HTR-8/SVneo (cell line): ENCODE data around the gene SWT1.
"Not testable (repeated sequence)": the region's sequence is repeated elsewhere in the genome, so short reads cannot be mapped to it uniquely, and the experiment has no call there.

Source experiments
- DNase-seq: peaks from one replicate; pipeline ENCODE4 v3.0.0; 2011; ENCODE audit warnings: low spot score, mixed read lengths; ENCODE audit not compliant: insufficient read length
- FAIRE-seq: peaks from 2 replicates; lab custom pipeline; 2011; peaks lifted over from hg19 to GRCh38; lab: Jason Lieb, UNC

SWT1 gene

DNA sequence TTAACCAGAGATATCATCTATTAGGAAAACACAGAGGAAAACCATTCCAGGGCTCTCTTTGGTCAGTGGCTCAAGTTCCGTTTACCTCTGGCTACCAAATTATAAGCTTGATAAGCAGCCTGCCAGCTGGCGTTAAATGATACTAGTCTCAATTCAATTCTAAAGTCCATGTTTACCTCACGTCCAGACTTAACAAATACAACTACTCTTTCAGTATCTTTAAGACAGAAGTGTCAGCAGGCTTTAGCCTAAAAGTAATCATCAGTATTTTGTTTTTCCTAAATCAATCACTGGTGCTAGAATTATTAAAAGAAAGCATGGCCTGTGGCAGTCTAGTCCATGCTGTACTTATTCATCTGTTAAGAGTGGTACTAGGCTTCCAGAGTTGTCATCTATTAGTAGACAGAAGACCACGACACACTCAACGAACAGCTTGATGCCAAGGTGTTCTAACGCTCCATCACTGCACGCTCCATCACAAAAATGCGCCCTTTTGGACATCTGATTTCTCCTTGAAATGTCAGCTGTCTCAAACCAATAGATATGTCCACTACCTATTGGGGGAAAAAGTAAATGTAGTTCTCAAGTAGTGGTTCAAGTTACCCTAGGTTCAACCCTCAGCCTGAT lies 158.6 kb downstream of the SWT1 start:
- no peak for FAIRE-seq
- DNase-seq: no peak

DNA sequence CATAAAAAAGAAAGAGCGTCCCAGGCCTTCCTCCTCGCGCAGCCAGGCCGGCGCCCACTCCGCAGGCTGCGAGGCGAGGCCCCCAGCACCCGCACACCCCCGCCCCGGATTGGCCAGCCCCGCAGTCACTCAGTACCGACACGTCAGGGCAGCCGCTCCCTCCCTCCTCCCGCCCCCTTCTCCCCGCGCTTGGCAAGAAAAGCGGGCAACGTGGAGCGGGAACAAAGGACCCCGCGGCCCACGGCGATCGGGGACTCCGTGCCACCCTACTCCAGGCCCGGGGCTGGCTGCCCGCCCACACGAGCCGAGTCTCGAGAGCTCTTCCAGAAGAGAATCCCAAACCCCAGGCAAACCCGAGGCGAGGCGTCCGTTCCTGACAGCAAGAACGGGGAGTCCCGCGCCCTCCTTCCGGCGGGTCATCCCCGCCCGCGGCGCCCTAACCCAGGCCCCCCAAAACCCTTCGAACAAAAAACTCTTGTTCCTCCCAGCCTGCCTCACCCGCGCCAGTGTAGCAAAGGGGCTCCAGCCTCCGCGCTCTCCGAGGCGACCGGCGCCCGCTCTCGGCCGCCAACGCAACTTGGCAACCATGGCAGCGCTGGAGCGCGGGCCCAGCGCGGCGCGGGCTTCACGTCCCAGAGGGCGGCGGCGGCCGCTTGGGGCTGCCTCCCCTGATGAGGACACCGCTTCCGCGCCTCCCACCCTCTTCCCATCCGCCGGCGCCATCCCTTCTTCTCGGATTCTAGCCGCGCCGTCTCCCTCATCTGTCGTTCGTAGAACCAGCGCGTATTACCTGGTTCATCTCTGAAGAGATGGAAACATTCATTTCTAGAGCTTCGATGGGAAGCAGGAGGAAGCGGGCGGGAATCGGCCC lies 159.4 kb downstream of the SWT1 start:
- peak; percentile 20 for FAIRE-seq
- DNase-seq: peak; percentile 84

DNA sequence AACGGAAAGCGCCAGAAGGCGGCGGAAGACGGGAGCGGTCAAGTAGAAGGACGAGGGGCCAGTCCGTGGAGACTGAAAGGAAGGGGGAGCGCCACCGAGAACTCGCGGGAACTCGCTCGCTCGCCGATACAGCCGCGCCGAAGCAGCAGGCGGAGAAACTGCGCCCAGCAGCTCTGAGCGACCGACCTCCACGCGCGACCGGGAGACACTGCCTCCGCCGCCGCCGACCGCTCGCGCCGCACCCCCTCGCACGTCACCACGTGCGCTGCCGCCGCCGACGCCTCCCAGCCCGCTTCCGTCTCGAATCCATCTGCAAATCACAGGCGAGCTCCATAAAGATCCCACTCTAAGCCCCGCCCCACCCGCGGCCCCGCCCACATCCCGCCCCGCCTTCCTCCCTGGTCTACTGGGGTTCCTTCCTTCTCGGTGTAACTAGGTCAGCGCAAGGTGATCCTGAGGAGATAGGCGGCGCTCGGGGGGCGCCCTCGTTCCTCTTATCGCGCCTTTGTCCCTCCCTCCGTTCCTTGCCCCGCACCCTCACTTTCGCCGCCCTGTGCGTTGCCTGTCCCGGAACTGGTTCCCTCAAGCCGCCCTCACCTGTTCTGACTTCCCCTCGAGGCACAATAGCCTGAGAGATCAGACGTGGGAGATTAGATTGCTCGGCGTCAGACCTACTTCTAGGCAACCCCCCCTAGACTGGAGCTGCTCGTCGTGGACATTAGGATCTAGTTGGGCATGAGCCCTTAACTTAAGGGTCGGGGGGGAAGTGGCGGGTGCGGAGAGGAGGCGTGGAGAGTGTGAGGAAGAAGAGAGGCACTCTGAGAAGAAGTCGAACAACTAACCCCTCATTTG lies 160.3 kb downstream of the SWT1 start, which contains the start of gene IVNS1ABP:
TSS of gene IVNS1ABP (minus strand) at position 210 of the 852 bp plus-strand sequence. CDS start 7,750 bp downstream, outside the sequence.
- DNase-seq: peak; percentile 97
- FAIRE-seq: peak; percentile 62

DNA sequence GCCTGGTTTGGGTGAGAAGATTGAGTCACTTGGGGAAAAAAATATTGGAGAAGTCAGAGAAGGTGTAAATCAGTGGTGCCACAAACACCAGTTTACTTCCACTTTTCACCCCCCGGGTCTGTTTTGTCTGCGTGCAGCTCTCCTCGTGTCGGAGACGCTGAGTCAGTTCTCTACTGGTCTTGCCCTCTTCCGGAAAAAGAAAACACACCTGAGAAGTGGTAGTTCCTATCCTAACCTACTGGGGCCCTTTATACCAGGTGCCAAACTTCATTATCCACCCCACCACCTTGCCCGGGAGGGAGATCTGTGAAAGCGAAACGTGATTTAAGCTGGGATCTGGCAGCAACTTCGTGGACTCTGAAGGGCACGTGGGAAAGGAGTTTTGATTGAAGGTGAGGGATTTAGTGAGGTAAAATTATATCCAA lies 160.9 kb downstream of the SWT1 start:
- FAIRE-seq (no peak), DNase-seq (peak; percentile 2)

- FAIRE-seq: no peak
- no peak for DNase-seq
Observed at GRCh38 chr1:185318431-185319138, 161.6 kb downstream of the SWT1 start.

GRCh38 chr1:185319139-185319475 lies 162.1 kb downstream of the SWT1 start:
- FAIRE-seq (no peak), DNase-seq (no peak)

GRCh38 chr1:185321104-185321503 lies 164.1 kb downstream of the SWT1 start:
- FAIRE-seq, DNase-seq: not testable (repeated sequence)

DNA sequence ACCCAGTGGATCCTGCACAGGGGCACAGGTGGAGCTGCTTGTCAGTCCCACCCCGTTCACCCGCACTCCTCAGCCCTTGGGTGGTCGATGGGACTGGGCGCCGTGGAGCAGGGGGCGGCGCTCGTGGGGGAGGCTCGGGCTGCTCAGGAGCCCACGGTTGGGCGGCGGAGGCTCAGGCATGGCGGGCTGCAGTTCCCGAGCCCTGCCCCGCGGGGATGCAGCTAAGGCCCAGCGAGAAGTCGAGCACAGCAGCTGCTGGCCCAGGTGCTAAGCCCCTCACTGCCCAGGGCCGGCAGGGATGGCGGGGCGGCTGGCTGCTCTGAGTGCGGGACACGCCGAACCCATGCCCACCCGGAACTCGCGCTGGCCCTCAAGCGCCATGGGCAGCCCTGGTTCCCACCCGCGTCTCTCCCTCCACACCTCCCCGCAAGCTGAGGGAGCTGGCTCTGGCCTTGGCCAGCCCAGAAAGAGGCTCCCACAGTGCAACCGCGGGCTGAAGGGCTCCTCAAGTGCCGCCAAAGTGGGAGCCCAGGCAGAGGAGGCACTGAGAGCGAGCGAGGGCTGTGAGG lies 164.8 kb downstream of the SWT1 start:
- DNase-seq, FAIRE-seq: not testable (repeated sequence)

GRCh38 chr1:185322636-185323035 lies 165.7 kb downstream of the SWT1 start:
- DNase-seq: no peak
- no peak for FAIRE-seq

DNA sequence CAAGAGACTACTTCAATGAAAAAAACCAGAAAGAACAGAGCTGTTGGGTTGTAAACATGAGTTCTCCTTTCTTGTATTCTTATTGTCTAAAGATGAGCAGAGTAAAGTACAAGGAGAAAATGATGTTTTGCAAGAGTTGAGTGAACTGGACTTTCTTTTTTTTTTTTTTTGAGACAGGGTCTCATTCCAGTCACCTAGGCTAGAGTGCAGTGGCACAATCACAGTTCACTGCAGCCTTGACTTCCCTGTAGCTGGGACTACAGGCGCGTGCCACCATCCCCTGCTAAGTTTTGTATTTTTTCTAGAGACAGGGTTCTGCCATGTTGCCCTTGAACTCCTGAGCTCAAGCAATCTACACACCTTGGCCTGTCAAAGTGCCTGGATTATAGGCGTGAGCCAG lies 167.2 kb downstream of the SWT1 start:
- no peak for FAIRE-seq

GRCh38 chr1:185325413-185325812 lies 168.4 kb downstream of the SWT1 start:
- no peak for FAIRE-seq
- no peak for DNase-seq

More for the DNA sequence above, 167.2 kb downstream of the SWT1 start:
- no peak for DNase-seq

DNA sequence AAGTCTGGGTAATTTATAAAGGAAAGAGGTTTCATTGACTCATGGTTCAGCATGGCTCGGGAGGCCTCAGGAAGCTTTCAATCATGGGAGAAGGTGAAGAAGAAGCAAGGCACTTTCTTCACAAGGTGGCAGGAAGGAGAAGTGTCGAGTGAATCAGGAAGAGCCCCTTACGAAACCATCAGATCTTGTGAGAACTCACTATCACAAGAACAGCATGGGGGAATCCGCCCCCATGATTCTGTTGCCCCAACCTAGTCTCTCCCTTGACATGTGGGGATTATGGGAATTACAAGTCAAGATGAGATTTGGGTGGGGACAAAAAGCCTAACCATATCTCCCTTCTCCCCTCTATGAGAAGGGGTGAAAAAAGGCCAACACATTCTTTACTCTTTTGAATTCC lies 171.3 kb downstream of the SWT1 start:
- DNase-seq (no peak), FAIRE-seq (no peak)

- no peak for FAIRE-seq
- DNase-seq: no peak
Observed at GRCh38 chr1:185334182-185334581, 177.2 kb downstream of the SWT1 start.

GRCh38 chr1:185337246-185337645 lies 180.3 kb downstream of the SWT1 start:
- FAIRE-seq (no peak), DNase-seq (no peak)

DNA sequence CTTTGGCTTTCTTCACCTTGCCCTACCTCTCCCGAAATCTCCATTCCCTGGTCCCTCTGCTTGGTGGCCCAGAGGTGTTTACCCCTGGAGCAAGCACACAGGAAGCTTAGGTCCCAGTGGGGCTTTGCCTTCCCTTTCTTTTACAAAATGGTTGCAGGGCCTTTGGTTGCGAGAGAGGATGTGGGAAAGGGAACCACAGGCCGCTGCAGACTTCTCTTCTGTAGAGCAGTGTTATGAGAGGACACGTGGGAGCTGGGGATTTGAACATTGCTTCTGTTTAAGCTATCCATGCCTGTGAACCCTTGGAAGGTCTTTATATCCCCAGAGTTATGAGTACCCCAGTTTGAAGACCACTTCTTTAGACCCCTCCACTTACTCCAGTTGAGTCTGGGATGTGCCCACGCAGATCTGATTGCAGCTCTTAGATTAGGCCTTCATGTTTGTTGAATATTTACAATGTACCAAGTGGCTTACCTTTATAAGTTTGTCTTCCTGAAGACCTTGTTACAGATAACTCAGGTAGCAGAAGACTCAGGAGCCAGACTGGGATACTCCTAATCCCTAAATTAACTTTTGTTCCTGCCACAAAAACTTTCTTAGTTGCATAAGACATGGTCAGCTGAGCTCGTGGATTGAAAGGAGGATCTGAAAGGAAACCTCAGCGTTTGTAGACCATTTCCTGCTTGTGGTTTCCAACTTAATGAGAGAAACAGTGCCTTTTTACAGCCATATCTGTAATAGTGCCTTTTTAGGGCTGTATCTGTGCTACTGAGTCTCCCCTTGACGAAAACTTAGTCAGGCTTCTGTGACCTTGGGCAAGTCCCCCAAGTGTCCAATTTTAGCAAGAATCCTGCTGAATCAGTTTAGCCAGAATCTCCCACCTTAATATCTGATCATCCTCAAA lies 182.0 kb downstream of the SWT1 start:
- no peak for DNase-seq
- no peak for FAIRE-seq

DNA sequence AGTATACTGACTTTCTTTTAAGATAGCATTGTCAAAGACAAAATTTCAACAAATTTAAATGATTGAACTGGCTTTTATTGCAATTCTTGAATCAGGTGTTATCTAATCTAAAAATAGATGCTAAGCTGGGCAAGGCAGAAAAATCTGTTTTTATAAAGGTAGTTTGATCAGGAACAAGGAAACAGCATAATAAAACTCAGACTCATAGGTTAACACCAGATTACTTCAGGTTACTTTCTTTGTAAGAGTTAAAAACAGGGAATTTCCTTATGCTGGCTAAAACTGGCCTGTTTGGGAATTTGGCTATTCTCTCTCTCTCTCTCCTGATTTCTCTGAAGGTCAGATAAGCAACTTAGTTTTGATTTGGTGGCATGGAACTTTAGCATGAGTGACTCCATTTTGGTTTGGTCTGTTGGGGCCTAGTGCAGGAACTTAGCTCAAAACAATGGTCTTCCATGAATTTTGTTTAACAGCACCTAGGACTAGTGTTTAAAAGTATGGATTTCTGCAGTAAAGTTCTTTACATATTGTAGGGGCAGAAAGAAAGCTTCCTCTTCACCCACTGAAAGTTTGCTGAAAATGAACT lies 184.3 kb downstream of the SWT1 start:
- DNase-seq (no peak), FAIRE-seq (no peak)
